Progenitor cell of endocrine pancreas (in vitro differentiated cells): Measurements from ENCODE around the gene TRPM1. TPM values are rescaled to one million over a fixed set of nuclear protein-coding genes. Genes with fewer than 3 reads are reported as not detected.

Source experiments
- DNase-seq: peaks from one replicate; pipeline ENCODE4 v3.0.0; 2021; ENCODE audit warnings: low spot score; ENCODE audit not compliant: unreplicated experiment
- H3K27ac Mint-ChIP-seq: 2 replicates; pipeline ENCODE4 v1.8.0; 2021; ENCODE audit warnings: mild to moderate bottlenecking, moderate library complexity, mixed read lengths
- H3K27me3 Mint-ChIP-seq: 2 replicates; pipeline ENCODE4 v1.8.0; 2021; ENCODE audit warnings: mixed read lengths
- H3K36me3 Mint-ChIP-seq: 2 replicates; pipeline ENCODE4 v1.8.0; 2022; ENCODE audit warnings: mixed read lengths; ENCODE audit not compliant: insufficient read depth
- H3K4me1 Mint-ChIP-seq: 2 replicates; pipeline ENCODE4 v1.8.0; 2021; ENCODE audit warnings: low read depth, mixed read lengths
- H3K4me3 Mint-ChIP-seq: 2 replicates; pipeline ENCODE4 v1.8.0; 2021; ENCODE audit warnings: low read depth, mild to moderate bottlenecking, moderate library complexity, mixed read lengths
- H3K9me3 Mint-ChIP-seq: 2 replicates; pipeline ENCODE4 v1.8.0; 2021; ENCODE audit warnings: low read depth, mixed read lengths
- total RNA-seq: library from RNA; stranded (reverse); gene quantifications from 2 replicates; pipeline ENCODE4 v1.2.1, GENCODE V29; 2021
- TF ChIP-seq, protein P1 (sequence below): fragments of 200-600 bp; sonication (generic); IDR thresholded peaks from one replicate; pipeline ENCODE4 v1.5.0; 2021; ENCODE audit warnings: antibody characterized with exemption, mild to moderate bottlenecking; ENCODE audit not compliant: unreplicated experiment

Gene TRPM1
- total RNA-seq, 1 donor from 2014 or later = not detected

GRCh38 chr15:31077941-31078340, 23.6 kb downstream of the TRPM1 start:
- no peak overlapping the region for H3K27ac Mint-ChIP-seq
- peaks cover 26% of the 10 kb centered on the region for H3K27me3 Mint-ChIP-seq
- no peak for DNase-seq
- peaks cover 8% of the 10 kb centered on the region for H3K9me3 Mint-ChIP-seq
- TF ChIP-seq, protein P1, sequence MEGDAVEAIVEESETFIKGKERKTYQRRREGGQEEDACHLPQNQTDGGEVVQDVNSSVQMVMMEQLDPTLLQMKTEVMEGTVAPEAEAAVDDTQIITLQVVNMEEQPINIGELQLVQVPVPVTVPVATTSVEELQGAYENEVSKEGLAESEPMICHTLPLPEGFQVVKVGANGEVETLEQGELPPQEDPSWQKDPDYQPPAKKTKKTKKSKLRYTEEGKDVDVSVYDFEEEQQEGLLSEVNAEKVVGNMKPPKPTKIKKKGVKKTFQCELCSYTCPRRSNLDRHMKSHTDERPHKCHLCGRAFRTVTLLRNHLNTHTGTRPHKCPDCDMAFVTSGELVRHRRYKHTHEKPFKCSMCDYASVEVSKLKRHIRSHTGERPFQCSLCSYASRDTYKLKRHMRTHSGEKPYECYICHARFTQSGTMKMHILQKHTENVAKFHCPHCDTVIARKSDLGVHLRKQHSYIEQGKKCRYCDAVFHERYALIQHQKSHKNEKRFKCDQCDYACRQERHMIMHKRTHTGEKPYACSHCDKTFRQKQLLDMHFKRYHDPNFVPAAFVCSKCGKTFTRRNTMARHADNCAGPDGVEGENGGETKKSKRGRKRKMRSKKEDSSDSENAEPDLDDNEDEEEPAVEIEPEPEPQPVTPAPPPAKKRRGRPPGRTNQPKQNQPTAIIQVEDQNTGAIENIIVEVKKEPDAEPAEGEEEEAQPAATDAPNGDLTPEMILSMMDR = no peak
- no peak overlapping the region for H3K4me3 Mint-ChIP-seq
- peaks cover 9% of the 10 kb centered on the region for H3K4me1 Mint-ChIP-seq
- no peaks in the 10 kb centered on the region for H3K36me3 Mint-ChIP-seq

DNA sequence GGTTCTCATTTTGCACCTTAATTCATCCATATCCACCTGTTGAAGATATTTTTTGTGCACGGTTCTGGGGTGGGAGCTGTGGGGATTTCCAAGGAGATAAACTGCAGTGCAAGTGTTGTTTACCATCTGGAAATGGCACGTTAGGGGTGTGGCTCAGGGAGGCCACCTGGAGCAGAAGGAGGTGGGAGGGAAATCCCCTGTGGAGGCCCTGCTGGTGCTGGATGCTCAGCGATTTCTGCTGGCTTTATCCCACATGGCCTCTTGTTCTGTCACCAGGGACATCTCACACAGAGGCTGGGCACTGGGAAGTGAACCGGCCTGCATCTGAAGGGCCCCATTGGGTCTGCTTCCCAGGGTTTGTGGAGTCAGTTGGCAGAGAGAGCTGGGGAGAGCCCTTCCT, 24.3 kb downstream of the TRPM1 start:
- Mint-ChIP-seq H3K4me3 (no peak overlapping the region), H3K27ac (no peak overlapping the region), H3K27me3 (peaks cover 20% of the 10 kb centered on the region), H3K36me3 (no peaks in the 10 kb centered on the region), H3K4me1 (peaks cover 6% of the 10 kb centered on the region), H3K9me3 (peaks cover 8% of the 10 kb centered on the region)
- TF ChIP-seq, protein P1 = no peak
- no peak for DNase-seq

DNA sequence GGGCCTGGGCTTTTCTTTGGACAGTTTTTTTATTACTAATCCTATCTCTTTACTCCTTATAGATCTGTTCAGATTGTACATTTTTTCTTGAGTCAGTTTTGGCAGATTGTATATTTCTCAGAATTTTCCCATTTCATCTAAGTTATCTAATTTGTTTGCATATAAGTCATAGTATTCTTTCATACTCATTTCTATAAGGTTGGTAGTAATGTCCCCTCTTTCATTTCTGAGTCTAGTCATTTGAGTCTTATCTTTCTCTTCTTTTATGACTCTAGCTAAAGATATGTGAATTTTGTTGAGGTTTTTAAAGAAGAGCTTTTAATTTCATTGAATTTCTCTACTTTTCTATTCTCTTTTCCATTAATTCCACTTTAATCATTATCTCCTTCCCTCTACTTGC, 27.2 kb downstream of the TRPM1 start:
- H3K27me3 Mint-ChIP-seq = peaks cover 2% of the 10 kb centered on the region
- peaks cover 8% of the 10 kb centered on the region for H3K9me3 Mint-ChIP-seq
- H3K4me1 Mint-ChIP-seq = peaks cover 6% of the 10 kb centered on the region
- H3K4me3 Mint-ChIP-seq = no peak overlapping the region
- no peak for DNase-seq
- H3K36me3 Mint-ChIP-seq = no peaks in the 10 kb centered on the region
- TF ChIP-seq, protein P1 = no peak
- H3K27ac Mint-ChIP-seq = no peak overlapping the region

DNA sequence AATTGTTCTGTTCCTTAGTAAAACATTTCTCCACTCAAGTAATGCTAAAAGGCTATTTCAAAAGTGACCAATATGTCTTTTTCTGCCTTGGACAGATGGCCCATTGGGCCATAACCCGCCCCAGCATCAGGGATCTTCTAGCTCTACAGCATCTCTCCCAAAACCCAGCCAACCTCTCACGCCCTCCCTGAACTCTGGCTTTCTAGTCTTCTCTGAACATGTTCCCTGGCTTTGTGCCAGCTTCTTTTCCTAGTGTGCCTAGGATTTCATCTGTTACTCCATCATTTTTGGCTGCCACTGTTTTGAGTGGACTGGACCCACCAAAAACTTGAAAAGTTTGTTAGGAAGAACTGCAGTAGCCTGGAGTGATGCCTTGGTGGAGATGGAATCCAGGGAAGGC, 30.7 kb downstream of the TRPM1 start:
- TF ChIP-seq, protein P1 = no peak
- Mint-ChIP-seq H3K27me3 (no peaks in the 10 kb centered on the region), H3K9me3 (peaks cover 8% of the 10 kb centered on the region), H3K27ac (no peak overlapping the region), H3K4me3 (no peak overlapping the region), H3K4me1 (no peaks in the 10 kb centered on the region), H3K36me3 (no peaks in the 10 kb centered on the region)
- DNase-seq = no peak

DNA sequence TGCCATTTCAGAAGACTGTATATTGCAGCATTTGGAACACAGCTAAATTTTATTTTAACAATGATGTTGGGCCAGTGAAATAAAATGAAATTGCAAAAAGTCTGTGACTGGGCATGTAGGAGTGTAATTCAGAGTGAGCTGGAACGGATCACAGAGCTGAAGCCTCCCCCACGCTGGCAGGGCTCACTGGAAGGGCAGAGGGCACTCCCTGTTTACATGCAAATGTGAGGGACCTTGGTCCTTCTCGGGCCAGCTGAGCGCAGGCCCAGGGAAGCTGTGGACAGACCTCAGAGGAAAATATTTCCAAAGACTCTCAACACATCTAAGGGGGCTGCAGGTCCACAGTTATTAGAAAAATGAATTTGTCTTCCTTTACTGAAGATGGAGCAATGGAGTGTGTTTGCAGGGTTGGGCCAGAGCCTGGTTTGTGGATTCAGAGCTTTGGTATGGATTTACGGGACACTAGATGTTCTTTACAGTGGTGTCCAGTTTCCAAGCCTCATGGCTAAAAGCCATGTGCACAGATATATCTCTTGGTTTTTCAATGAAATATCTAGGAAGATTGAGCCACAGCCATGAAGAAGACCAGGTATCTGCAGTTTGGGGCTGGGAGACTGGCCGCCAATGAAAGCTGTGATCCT, 32.0 kb downstream of the TRPM1 start:
- no peaks in the 10 kb centered on the region for H3K4me1 Mint-ChIP-seq
- H3K4me3 Mint-ChIP-seq = no peak overlapping the region
- DNase-seq = no peak
- H3K36me3 Mint-ChIP-seq = no peaks in the 10 kb centered on the region
- H3K27ac Mint-ChIP-seq = no peak overlapping the region
- H3K9me3 Mint-ChIP-seq = peaks cover 4% of the 10 kb centered on the region
- TF ChIP-seq, protein P1 = no peak
- H3K27me3 Mint-ChIP-seq = no peaks in the 10 kb centered on the region
